Activated T-helper 1 cell treated with anti-CD3 and anti-CD28 coated beads, Interleukin-2, amount 50 U/mL, for 16 hours (primary cell): ENCODE results near the gene RASSF1.

Experiments
- DNase-seq, 2 donors: peaks; one replicate each; pipeline ENCODE4 v3.0.0-alpha.2; 2020; ENCODE audit warnings: low read depth in 1 of 2, low spot score in 1 of 2

RASSF1 gene

GRCh38 chr3:50340448-50341329, at the start of gene RASSF1:
TSS of gene RASSF1 (minus strand) at chr3:50340836. CDS start at chr3:50340805, 31 bp downstream.
- DNase-seq: peak in 1 of 2 donors; percentile 47

GRCh38 chr3:50389414-50389767, 48.8 kb upstream of the RASSF1 start:
- DNase-seq: no peak

GRCh38 chr3:50388720-50389413, 48.2 kb upstream of the RASSF1 start:
- no peak for DNase-seq

GRCh38 chr3:50388016-50388719, 47.5 kb upstream of the RASSF1 start:
- DNase-seq: no peak

- DNase-seq: no peak
Measured at GRCh38 chr3:50385754-50386153, 45.1 kb upstream of the RASSF1 start.

GRCh38 chr3:50383750-50384149, 43.1 kb upstream of the RASSF1 start:
- no peak for DNase-seq

GRCh38 chr3:50382722-50383121, 42.1 kb upstream of the RASSF1 start:
- DNase-seq: no peak

- DNase-seq: no peak
Measured at GRCh38 chr3:50381383-50381782, 40.7 kb upstream of the RASSF1 start.

GRCh38 chr3:50380405-50381085, 39.9 kb upstream of the RASSF1 start:
- no peak for DNase-seq

- DNase-seq: no peak
Measured at GRCh38 chr3:50378757-50379156, 38.1 kb upstream of the RASSF1 start.

GRCh38 chr3:50378024-50378423, 37.4 kb upstream of the RASSF1 start:
- no peak for DNase-seq

GRCh38 chr3:50375258-50375931, 34.8 kb upstream of the RASSF1 start:
- DNase-seq: no peak

- no peak for DNase-seq
Measured at GRCh38 chr3:50374363-50375257, 34.0 kb upstream of the RASSF1 start.

- DNase-seq: no peak
Measured at GRCh38 chr3:50373146-50374051, 32.8 kb upstream of the RASSF1 start.

- no peak for DNase-seq
Measured at GRCh38 chr3:50372349-50372748, 31.7 kb upstream of the RASSF1 start.

GRCh38 chr3:50371133-50371685, 30.6 kb upstream of the RASSF1 start:
- DNase-seq: no peak

GRCh38 chr3:50370594-50370993, 30.0 kb upstream of the RASSF1 start:
- no peak for DNase-seq

GRCh38 chr3:50369012-50369670, 28.5 kb upstream of the RASSF1 start:
- no peak for DNase-seq
